ENCODE measurements around the gene ABTB2.

ABTB2 gene

GRCh38 chr11:34135439-34135838 lies 222.4 kb downstream of the ABTB2 start:
- peaks cover 94% of the 10 kb centered on the region for H3K36me3 ChIP-seq (ENCODE audit: insufficient read depth, low read length)
- no peaks in the 10 kb centered on the region for H3K79me2 ChIP-seq (ENCODE audit: insufficient read depth, low read length)
- no peak overlapping the region for H3K4me3 ChIP-seq (ENCODE audit: low read depth in 1 of 2, low read length in 2 of 2)
- no peaks in the 10 kb centered on the region for H3K4me1 ChIP-seq (ENCODE audit: insufficient read depth, low read length)
- H4K20me1 ChIP-seq (ENCODE audit: insufficient read depth, low read length) = peaks cover 6% of the 10 kb centered on the region
- H3K27me3 ChIP-seq (ENCODE audit: insufficient read depth, low read length, poor library complexity) = no peaks in the 10 kb centered on the region
- no peak for TF ChIP-seq EZH2 (IDR thresholded peaks at IDR 0.05; ENCODE audit: borderline replicate concordance, low read depth, low read length, severe bottlenecking)
- no peak for TF ChIP-seq CTCF (IDR thresholded peaks at IDR 0.05; ENCODE audit: borderline replicate concordance, extremely low read depth, low read length, poor library complexity, severe bottlenecking)
- H3K9me3 ChIP-seq (ENCODE audit: insufficient read depth, low read length, severe bottlenecking) = no peaks in the 10 kb centered on the region
- no peak for DNase-seq
- ATAC-seq (ENCODE audit: insufficient read depth, low read depth) = no peak
- H2AFZ ChIP-seq (ENCODE audit: low read depth, low read length) = no peak overlapping the region
- H3K27ac ChIP-seq (ENCODE audit: low read length) = no peak overlapping the region
- no peak overlapping the region for H3K4me2 ChIP-seq (ENCODE audit: insufficient read depth, low read length)
- no peak overlapping the region for H3K9ac ChIP-seq (ENCODE audit: low read depth, low read length)

GRCh38 chr11:34134765-34135164 lies 223.0 kb downstream of the ABTB2 start:
- H3K4me2 ChIP-seq (ENCODE audit: insufficient read depth, low read length) = no peak overlapping the region
- TF ChIP-seq EZH2 (IDR thresholded peaks at IDR 0.05; ENCODE audit: borderline replicate concordance, low read depth, low read length, severe bottlenecking) (no peak), CTCF (IDR thresholded peaks at IDR 0.05; ENCODE audit: borderline replicate concordance, extremely low read depth, low read length, poor library complexity, severe bottlenecking) (no peak)
- H3K36me3 ChIP-seq (ENCODE audit: insufficient read depth, low read length) = peaks cover 95% of the 10 kb centered on the region
- H3K4me3 ChIP-seq (ENCODE audit: low read depth in 1 of 2, low read length in 2 of 2) = no peak overlapping the region
- no peaks in the 10 kb centered on the region for H3K4me1 ChIP-seq (ENCODE audit: insufficient read depth, low read length)
- no peaks in the 10 kb centered on the region for H3K27me3 ChIP-seq (ENCODE audit: insufficient read depth, low read length, poor library complexity)
- H3K9me3 ChIP-seq (ENCODE audit: insufficient read depth, low read length, severe bottlenecking) = no peaks in the 10 kb centered on the region
- no peak for DNase-seq
- H3K79me2 ChIP-seq (ENCODE audit: insufficient read depth, low read length) = no peaks in the 10 kb centered on the region
- no peak overlapping the region for H3K9ac ChIP-seq (ENCODE audit: low read depth, low read length)
- H3K27ac ChIP-seq (ENCODE audit: low read length) = no peak overlapping the region
- no peak for ATAC-seq (ENCODE audit: insufficient read depth, low read depth)
- H4K20me1 ChIP-seq (ENCODE audit: insufficient read depth, low read length) = peaks cover 6% of the 10 kb centered on the region
- no peak overlapping the region for H2AFZ ChIP-seq (ENCODE audit: low read depth, low read length)

GRCh38 chr11:34132261-34132965 lies 225.4 kb downstream of the ABTB2 start:
- Histone ChIP-seq H3K27me3 (ENCODE audit: insufficient read depth, low read length, poor library complexity) (no peaks in the 10 kb centered on the region), H3K9ac (ENCODE audit: low read depth, low read length) (no peak overlapping the region), H4K20me1 (ENCODE audit: insufficient read depth, low read length) (peaks cover 6% of the 10 kb centered on the region), H3K36me3 (ENCODE audit: insufficient read depth, low read length) (peaks cover 90% of the 10 kb centered on the region), H3K79me2 (ENCODE audit: insufficient read depth, low read length) (no peaks in the 10 kb centered on the region), H3K9me3 (ENCODE audit: insufficient read depth, low read length, severe bottlenecking) (no peaks in the 10 kb centered on the region), H3K27ac (ENCODE audit: low read length) (no peak overlapping the region), H3K4me2 (ENCODE audit: insufficient read depth, low read length) (no peak overlapping the region), H2AFZ (ENCODE audit: low read depth, low read length) (no peak overlapping the region), H3K4me3 (ENCODE audit: low read depth in 1 of 2, low read length in 2 of 2) (no peak overlapping the region), H3K4me1 (ENCODE audit: insufficient read depth, low read length) (no peaks in the 10 kb centered on the region)
- DNase-seq = no peak
- no peak for ATAC-seq (ENCODE audit: insufficient read depth, low read depth)
- TF ChIP-seq CTCF (IDR thresholded peaks at IDR 0.05; ENCODE audit: borderline replicate concordance, extremely low read depth, low read length, poor library complexity, severe bottlenecking) (no peak), EZH2 (IDR thresholded peaks at IDR 0.05; ENCODE audit: borderline replicate concordance, low read depth, low read length, severe bottlenecking) (no peak)

Data from DND-41 (cell line).